H1 (cell line): Measurements from ENCODE around the gene GID8. TPM values are rescaled to one million over a fixed set of nuclear protein-coding genes. Genes with fewer than 3 reads are reported as not detected.

Experiments
- CBX8 ChIP-seq: fragments of 300-800, 300-1000 bp; sonication (generic); IDR thresholded peaks from 2 replicates; pipeline ENCODE4 v1.7.1; 2016; ENCODE audit warnings: low read depth, low read length, borderline replicate concordance
- FOSL1 ChIP-seq: IDR thresholded peaks from 2 replicates; pipeline ENCODE4 v1.6.1; 2011; ENCODE audit warnings: mild to moderate bottlenecking, low read depth, low read length, moderate library complexity; ENCODE audit not compliant: insufficient read depth
- KDM4A ChIP-seq: IDR thresholded peaks from one replicate; pipeline ENCODE4 v1.7.1; 2012; ENCODE audit warnings: low read depth, mild to moderate bottlenecking, moderate library complexity, low read length, inconsistent platforms; ENCODE audit not compliant: severe bottlenecking
- POLR2A ChIP-seq, 2 experiments: IDR thresholded peaks; 1 replicate in 1 of 2; 2 replicates in 1 of 2; pipeline ENCODE4 v1.6.1; 2011; ENCODE audit warnings: low read depth in 2 of 2, low read length in 2 of 2, mild to moderate bottlenecking in 2 of 2; ENCODE audit errors: control extremely low read depth in 1 of 2
- RXRA ChIP-seq: IDR thresholded peaks from 2 replicates; pipeline ENCODE4 v1.6.1; 2011; ENCODE audit warnings: low read depth, mild to moderate bottlenecking, low read length, moderate library complexity; ENCODE audit not compliant: insufficient read depth
- SAP30 ChIP-seq: fragments of 300-600 bp; sonication (generic); IDR thresholded peaks from 2 replicates; pipeline ENCODE4 v1.7.1; 2012; ENCODE audit warnings: low read length, moderate library complexity, mild to moderate bottlenecking, inconsistent platforms; ENCODE audit not compliant: insufficient read depth, insufficient replicate concordance
- TCF12 ChIP-seq: IDR thresholded peaks from 2 replicates; pipeline ENCODE4 v1.6.1; 2011; ENCODE audit warnings: low read depth, mild to moderate bottlenecking, low read length
- TEAD4 ChIP-seq: IDR thresholded peaks from 2 replicates; pipeline ENCODE4 v1.6.1; 2012; ENCODE audit warnings: low read depth, low read length, inconsistent platforms, mixed read lengths
- polyA plus RNA-seq, 7 experiments: library from polyadenylated mRNA; depleted of rRNA in 3 of 7; stranded (reverse) in 5 of 7; unstranded in 2 of 7; fragments of >200 nt in 5 of 7; fragments of 200-250 nt in 2 of 7; gene quantifications; 1 replicate in 5 of 7; 2 replicates in 1 of 7; 4 replicates in 1 of 7; pipeline versions ENCODE4 v1.2.1 to v1.2.3, GENCODE V29; 2011 to 2013; ENCODE audit warnings: missing spikeins in 2 of 7, mixed read lengths in 2 of 7
- total RNA-seq: library from RNA; stranded (reverse); fragmentation: NEBNext Ultra II Directional; extraction: Animal tissue kit (Norgen Biotek cat#: 25700); gene quantifications from 2 replicates; pipeline ENCODE4 v1.2.1, GENCODE V29; 2021
- TF ChIP-seq, protein P1 (sequence below): fragments of 300-600 bp; sonication (generic); IDR thresholded peaks from 2 replicates; pipeline ENCODE4 v1.7.1; 2012; ENCODE audit warnings: low read length, moderate library complexity, mild to moderate bottlenecking, inconsistent platforms; ENCODE audit not compliant: insufficient replicate concordance

GID8 gene
- total and polyA plus RNA-seq, 2 of the 8 experiments (the other 6 are each of a cell fraction or from before 2014, with no cell fraction given), result 39.7 to 72.9 TPM

DNA sequence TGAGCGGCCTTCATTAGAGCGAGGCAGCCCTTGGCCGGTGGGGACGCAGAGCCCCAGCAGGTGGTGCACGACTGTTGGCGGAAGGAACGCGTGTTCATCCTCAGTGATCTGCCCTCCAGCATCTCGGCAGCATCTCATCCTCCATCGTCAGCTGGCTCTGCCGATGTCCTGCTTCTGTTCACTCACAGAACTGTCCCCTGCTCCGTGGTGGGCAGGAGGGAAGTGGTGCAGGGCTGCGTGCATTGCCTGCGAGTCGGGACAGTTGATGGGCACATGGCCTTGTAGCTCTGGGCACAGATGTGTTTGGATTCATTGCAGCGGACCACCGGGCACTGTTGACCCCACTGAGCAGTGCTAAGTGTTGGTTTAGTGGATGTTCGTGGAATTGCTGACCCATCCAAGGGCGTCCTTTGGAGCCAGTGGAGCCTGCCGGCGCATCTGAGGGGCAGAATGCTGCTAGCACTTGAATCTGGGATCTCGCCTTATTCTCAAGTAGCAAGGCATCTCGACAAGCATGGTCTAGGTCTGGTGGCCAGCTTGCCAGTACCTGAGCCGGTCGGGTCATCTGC lies 7.9 kb downstream of the GID8 start (continued):
- TF ChIP-seq, protein P1, sequence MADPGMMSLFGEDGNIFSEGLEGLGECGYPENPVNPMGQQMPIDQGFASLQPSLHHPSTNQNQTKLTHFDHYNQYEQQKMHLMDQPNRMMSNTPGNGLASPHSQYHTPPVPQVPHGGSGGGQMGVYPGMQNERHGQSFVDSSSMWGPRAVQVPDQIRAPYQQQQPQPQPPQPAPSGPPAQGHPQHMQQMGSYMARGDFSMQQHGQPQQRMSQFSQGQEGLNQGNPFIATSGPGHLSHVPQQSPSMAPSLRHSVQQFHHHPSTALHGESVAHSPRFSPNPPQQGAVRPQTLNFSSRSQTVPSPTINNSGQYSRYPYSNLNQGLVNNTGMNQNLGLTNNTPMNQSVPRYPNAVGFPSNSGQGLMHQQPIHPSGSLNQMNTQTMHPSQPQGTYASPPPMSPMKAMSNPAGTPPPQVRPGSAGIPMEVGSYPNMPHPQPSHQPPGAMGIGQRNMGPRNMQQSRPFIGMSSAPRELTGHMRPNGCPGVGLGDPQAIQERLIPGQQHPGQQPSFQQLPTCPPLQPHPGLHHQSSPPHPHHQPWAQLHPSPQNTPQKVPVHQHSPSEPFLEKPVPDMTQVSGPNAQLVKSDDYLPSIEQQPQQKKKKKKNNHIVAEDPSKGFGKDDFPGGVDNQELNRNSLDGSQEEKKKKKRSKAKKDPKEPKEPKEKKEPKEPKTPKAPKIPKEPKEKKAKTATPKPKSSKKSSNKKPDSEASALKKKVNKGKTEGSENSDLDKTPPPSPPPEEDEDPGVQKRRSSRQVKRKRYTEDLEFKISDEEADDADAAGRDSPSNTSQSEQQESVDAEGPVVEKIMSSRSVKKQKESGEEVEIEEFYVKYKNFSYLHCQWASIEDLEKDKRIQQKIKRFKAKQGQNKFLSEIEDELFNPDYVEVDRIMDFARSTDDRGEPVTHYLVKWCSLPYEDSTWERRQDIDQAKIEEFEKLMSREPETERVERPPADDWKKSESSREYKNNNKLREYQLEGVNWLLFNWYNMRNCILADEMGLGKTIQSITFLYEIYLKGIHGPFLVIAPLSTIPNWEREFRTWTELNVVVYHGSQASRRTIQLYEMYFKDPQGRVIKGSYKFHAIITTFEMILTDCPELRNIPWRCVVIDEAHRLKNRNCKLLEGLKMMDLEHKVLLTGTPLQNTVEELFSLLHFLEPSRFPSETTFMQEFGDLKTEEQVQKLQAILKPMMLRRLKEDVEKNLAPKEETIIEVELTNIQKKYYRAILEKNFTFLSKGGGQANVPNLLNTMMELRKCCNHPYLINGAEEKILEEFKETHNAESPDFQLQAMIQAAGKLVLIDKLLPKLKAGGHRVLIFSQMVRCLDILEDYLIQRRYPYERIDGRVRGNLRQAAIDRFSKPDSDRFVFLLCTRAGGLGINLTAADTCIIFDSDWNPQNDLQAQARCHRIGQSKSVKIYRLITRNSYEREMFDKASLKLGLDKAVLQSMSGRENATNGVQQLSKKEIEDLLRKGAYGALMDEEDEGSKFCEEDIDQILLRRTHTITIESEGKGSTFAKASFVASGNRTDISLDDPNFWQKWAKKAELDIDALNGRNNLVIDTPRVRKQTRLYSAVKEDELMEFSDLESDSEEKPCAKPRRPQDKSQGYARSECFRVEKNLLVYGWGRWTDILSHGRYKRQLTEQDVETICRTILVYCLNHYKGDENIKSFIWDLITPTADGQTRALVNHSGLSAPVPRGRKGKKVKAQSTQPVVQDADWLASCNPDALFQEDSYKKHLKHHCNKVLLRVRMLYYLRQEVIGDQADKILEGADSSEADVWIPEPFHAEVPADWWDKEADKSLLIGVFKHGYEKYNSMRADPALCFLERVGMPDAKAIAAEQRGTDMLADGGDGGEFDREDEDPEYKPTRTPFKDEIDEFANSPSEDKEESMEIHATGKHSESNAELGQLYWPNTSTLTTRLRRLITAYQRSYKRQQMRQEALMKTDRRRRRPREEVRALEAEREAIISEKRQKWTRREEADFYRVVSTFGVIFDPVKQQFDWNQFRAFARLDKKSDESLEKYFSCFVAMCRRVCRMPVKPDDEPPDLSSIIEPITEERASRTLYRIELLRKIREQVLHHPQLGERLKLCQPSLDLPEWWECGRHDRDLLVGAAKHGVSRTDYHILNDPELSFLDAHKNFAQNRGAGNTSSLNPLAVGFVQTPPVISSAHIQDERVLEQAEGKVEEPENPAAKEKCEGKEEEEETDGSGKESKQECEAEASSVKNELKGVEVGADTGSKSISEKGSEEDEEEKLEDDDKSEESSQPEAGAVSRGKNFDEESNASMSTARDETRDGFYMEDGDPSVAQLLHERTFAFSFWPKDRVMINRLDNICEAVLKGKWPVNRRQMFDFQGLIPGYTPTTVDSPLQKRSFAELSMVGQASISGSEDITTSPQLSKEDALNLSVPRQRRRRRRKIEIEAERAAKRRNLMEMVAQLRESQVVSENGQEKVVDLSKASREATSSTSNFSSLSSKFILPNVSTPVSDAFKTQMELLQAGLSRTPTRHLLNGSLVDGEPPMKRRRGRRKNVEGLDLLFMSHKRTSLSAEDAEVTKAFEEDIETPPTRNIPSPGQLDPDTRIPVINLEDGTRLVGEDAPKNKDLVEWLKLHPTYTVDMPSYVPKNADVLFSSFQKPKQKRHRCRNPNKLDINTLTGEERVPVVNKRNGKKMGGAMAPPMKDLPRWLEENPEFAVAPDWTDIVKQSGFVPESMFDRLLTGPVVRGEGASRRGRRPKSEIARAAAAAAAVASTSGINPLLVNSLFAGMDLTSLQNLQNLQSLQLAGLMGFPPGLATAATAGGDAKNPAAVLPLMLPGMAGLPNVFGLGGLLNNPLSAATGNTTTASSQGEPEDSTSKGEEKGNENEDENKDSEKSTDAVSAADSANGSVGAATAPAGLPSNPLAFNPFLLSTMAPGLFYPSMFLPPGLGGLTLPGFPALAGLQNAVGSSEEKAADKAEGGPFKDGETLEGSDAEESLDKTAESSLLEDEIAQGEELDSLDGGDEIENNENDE, result no peak
- TF ChIP-seq CBX8 (no peak), TCF12 (no peak), RXRA (no peak), SAP30 (no peak), KDM4A (no peak), POLR2A (IDR thresholded peaks at IDR 0.05; ENCODE audit: control extremely low read depth in 1 of 2, low read depth in 2 of 2, low read length in 2 of 2) (no peak), TEAD4 (no peak), FOSL1 (no peak)
